NCI-H748 (cell line): ENCODE measurements around the gene LMBR1L.
"Not testable (repeated sequence)": the region's sequence is repeated elsewhere in the genome, so short reads cannot be mapped to it uniquely, and the experiment has no call there.

Source experiments
- DNase-seq: peaks from one replicate; lab custom pipeline; 2025; ENCODE audit not compliant: unreplicated experiment; lab: John Stamatoyannopoulos, UW

LMBR1L gene, protein sequence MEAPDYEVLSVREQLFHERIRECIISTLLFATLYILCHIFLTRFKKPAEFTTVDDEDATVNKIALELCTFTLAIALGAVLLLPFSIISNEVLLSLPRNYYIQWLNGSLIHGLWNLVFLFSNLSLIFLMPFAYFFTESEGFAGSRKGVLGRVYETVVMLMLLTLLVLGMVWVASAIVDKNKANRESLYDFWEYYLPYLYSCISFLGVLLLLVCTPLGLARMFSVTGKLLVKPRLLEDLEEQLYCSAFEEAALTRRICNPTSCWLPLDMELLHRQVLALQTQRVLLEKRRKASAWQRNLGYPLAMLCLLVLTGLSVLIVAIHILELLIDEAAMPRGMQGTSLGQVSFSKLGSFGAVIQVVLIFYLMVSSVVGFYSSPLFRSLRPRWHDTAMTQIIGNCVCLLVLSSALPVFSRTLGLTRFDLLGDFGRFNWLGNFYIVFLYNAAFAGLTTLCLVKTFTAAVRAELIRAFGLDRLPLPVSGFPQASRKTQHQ

GRCh38 chr12:49110464-49111155 is at the start of gene LMBR1L:
LMBR1L (minus strand) TSS chr12:49110847; CDS start chr12:49110555, 292 bp downstream.
- DNase-seq, result peak; percentile 99

DNA sequence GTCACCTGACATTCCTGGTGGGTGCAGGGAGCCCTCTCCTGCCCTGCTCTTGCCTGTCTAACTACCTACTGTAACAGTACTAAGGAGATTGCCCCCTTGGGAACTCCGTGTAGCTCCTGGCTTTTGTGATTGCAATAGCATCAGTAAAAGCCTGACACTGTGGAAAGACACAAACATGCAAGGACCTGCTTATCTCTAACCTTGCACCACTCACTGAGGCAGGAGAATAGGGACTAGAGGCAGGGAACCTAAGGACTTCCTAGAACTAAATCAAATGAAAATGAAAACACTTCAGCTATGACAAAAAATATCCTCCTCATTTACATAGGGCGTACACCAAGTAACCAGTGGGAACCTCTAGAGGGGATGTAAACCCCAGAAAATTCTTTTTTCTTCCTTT is 49.8 kb upstream of the LMBR1L start:
- no peak for DNase-seq

- DNase-seq, result no peak
Observed at GRCh38 chr12:49154221-49154620, 43.6 kb upstream of the LMBR1L start.

GRCh38 chr12:49147384-49147783 is 36.7 kb upstream of the LMBR1L start:
- no peak for DNase-seq

GRCh38 chr12:49146406-49146805 is 35.8 kb upstream of the LMBR1L start:
- no peak for DNase-seq

DNA sequence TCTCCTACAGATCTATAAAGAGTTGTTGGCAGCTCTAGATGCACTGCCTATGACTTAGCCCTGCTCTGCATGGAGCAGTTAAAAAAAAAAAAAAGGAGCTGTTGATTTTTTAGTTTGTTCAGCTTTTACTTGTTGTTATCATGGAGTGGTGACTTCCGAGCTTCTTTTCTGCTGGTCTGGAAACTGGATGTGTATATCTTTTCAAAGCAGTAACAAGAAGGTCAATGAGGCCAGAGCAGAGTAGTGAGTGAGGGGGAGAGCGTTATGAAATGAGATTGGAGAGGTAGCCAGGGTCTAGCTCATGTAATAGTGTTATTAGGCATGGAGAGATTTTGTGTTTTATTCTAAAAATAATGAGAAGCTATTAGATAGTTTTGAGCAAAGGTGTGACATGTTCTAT is 33.7 kb upstream of the LMBR1L start:
- DNase-seq, result no peak

DNA sequence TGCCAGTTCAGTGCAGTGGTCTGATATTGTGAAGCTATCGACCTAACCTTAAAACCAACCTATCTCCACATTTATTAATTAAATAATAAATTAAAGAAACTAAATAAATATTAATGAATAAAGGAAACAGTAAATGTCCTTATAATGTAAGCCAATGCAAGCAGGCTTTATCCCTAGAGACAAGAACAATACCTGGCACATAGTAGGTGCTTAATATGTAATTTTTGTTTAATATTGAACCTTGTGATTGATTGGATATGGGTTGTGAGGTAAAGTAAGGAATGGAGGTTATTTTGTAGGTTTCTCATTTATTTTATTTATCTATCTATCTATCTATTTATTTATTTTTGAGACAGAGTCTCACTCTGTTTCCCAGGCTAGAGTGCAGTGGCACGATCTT is 28.4 kb upstream of the LMBR1L start:
- DNase-seq, result no peak

DNA sequence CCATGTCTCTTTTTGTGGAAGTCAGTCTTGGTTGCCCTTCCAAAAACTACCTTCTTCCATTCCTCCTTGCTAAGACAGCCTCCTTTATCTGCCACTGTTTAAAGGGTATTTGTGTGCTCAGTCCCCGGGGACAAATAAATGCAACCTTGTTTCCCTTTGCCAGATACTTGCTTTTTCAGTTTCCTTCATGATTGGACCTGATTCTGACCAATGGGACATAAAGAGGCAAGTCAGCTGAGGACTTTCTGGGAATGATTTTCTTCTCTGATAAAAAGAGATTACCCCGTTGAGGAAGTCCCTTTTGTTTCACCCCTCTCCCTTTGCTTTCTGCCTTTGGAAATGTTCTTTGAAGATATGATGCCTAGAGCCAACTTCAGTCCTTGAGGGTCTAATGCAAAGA is 27.9 kb upstream of the LMBR1L start:
- no peak for DNase-seq

GRCh38 chr12:49137476-49137875 is 26.8 kb upstream of the LMBR1L start:
- DNase-seq, result no peak

- DNase-seq, result not testable (repeated sequence)
Observed at GRCh38 chr12:49136997-49137396, 26.4 kb upstream of the LMBR1L start.

GRCh38 chr12:49133590-49133989 is 22.9 kb upstream of the LMBR1L start:
- no peak for DNase-seq

DNA sequence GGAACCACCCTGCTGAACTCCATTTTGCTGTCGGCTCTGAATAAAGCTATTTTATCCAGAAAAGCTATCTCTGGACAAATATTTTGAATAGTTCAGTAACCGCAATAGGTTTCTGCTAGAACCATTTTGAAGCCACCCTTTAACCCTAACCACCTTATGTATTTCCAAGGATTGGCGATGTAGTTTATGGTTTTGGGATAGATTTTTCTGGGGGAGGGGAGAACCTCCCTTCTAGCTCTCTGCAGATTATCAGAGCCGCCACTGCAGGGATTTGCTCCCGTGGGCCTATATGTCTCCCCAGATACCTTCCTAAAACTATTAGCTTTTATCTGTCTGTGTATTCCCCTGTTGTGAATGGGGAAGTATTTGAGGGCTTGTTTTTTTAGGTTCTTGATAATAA is 22.4 kb upstream of the LMBR1L start:
- DNase-seq, result peak; percentile 36

GRCh38 chr12:49131894-49132461 is 21.3 kb upstream of the LMBR1L start:
- peak; percentile 51 for DNase-seq

DNA sequence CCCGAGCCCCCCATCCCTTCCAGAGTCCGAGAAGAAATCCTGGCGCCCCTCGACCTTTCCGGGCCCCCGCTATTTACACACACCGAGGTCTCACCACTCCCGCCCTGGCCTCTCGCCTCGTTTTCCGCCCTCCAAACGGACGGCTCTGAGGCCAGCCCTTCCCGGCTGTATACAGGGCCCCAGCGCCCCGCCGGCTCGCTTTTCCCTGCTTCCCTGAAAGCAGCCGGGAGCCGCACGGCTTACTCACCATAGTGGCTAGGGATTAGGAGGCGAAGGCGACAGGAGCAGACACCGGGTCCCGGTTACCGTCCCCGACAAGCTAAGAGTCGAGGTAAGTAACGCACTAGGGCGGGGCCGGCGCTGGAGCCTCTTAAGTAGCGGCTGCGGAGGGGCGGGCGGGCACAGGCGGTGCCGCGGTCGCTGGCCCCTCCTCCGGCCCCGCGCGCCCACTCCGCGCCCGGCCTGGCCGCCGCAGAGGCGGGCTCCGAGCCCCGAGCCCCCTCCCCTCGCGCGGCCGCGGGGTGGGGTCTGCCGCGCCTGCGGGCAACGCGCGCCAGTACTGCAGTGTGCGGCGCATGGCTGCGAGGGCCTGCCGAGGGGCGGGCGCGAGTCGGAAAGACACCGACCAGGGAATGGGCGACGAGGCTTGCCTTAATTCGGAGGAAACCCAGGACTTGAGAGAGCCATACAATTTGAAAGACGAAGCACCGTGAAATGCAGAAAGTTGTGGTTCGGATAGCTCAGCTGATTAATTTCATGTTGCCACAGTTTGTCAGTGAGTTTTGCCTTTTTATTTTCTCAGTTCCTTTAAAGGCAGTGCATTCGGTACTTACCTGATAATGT is 20.6 kb upstream of the LMBR1L start, which contains the start of gene TUBA1B:
TSS of gene TUBA1B (minus strand) at position 345 of the 843 bp plus-strand sequence. CDS start at position 250, 95 bp downstream.
- DNase-seq, result peak; percentile 96

- DNase-seq, result peak; percentile 96
Observed at GRCh38 chr12:49130151-49131050, 19.8 kb upstream of the LMBR1L start.

GRCh38 chr12:49129332-49130150 is 18.9 kb upstream of the LMBR1L start:
- no peak for DNase-seq

DNA sequence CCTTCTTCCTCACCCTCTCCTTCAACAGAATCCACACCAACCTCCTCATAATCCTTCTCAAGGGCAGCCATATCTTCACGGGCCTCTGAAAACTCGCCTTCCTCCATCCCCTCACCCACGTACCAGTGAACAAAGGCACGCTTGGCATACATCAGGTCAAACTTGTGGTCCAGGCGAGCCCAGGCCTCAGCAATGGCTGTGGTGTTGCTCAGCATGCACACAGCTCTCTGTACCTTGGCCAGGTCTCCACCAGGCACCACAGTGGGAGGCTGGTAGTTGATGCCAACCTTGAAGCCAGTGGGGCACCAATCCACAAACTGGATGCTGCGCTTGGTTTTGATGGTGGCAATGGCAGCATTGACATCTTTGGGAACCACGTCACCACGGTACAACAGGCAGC is 17.3 kb upstream of the LMBR1L start:
- DNase-seq, result not testable (repeated sequence)

GRCh38 chr12:49126852-49127763 is 16.5 kb upstream of the LMBR1L start:
- peak; percentile 24 for DNase-seq
